Epithelial cell of esophagus (primary cell): Measurements from ENCODE around the gene MDFI.

ENCODE experiments used
- DNase-seq: peaks from one replicate; pipeline ENCODE4 v3.0.0; 2010; ENCODE audit warnings: low read depth
- H3K4me3 ChIP-seq: 2 replicates; pipeline ENCODE4 v1.5.1; 2011; ENCODE audit warnings: mild to moderate bottlenecking, low read length, control low read depth
- CTCF ChIP-seq: IDR thresholded peaks from 2 replicates; pipeline ENCODE4 v1.5.1; 2011; ENCODE audit warnings: low read depth, mild to moderate bottlenecking, low read length, control low read depth, inconsistent platforms; ENCODE audit not compliant: insufficient read depth; ENCODE audit errors: missing control alignments

Gene MDFI

DNA sequence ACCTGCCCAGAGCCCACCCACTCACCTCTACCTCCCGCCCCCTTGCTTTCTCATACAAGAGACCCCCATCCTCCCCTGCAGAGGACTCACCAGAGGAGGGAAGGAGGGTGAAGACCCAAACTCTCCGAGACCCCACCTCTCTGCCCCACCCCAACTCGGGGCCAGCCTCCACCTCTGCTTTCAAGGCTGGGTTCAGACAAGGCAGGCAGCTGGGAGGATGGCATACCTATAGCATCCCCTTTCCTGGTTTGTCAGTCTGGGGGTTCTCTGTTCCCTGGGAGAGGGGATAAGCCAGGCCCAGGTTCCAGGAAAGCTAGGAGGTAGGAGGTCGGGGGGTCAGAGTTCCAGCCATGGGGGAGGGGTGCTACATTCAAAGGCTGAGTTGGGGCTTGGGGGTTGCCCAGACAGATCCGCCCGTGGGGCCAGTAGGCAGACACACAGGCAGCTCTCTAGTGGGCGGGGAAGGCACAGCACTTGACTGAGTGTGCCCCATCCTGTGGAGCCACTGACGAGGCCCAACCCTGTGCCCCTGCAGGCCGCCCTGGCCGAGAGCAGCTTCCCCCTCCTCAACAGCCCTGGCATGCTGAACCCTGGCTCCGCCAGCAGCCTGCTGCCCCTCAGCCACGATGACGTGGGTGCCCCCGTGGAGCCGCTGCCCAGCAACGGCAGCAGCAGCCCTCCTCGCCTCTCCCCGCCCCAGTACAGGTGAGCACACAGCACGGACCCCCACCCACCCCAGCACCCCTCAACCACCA is 40.8 kb upstream of the MDFI start:
- TF ChIP-seq CTCF: no peak
- no peak overlapping the region for H3K4me3 ChIP-seq
- DNase-seq: no peak

- no peak for TF ChIP-seq CTCF
- DNase-seq: no peak
- H3K4me3 ChIP-seq: no peak overlapping the region
Measured at GRCh38 chr6:41598670-41599014, 39.6 kb upstream of the MDFI start.

- DNase-seq: no peak
- TF ChIP-seq CTCF: no peak
Measured at GRCh38 chr6:41599015-41599851, 39.0 kb upstream of the MDFI start.

GRCh38 chr6:41599852-41600445 is 38.3 kb upstream of the MDFI start:
- H3K4me3 ChIP-seq: no peak overlapping the region
- DNase-seq: no peak
- no peak for TF ChIP-seq CTCF

More at GRCh38 chr6:41599015-41599851, 39.0 kb upstream of the MDFI start:
- H3K4me3 ChIP-seq: no peak overlapping the region

DNA sequence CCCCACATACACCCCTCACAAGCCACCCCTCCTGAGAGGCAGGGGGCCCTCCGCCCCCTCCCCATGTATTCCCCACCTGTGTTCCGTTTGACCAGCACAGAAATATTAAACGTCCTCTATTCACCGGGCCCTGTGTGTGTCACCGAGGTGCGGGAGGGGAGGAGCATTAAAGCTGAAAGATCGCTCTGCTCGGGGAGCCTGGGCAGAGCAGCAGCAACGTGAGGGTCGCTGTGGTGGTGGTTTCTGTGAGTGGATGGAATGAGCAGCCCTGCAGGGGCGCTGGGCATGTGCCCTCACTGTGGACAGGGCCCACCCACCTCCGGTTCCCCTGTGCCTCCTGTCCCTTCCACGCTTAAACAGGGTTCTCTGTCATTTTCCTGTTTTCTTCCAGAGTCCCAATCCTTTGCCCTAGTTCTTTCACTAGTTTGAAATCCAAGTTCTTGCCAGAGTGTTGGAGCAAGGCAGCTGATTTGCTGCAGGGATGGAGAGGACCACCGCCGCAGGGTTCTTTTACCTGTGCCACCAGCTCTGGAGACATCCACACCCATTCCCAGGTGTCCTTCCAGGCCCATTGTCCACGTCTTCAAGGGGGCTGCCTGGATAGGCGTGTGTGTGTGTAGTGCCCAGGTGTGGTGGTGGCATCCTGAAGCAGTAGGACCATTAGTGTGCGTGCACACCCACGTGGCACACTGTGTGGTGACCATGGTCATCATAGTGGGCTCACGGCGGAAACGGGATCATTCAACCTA is 37.6 kb upstream of the MDFI start:
- no peak for TF ChIP-seq CTCF
- DNase-seq: no peak
- H3K4me3 ChIP-seq: no peak overlapping the region

DNA sequence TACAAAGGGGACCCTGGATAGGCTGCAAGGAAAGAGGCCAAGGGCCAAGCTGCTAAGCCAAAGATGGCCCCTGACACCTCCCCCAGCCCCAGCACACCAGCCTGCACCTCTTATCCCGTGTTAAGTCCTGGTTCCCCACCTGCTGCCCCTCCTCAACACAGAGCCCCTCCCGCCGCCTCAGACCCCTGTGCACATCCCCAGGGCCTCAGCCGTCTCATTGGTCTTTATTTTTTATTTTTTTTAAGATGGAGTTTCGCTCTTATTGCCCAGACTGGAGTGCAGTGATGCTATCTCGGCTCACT is 37.1 kb upstream of the MDFI start:
- no peak overlapping the region for H3K4me3 ChIP-seq
- no peak for DNase-seq
- TF ChIP-seq CTCF: no peak
